Measurements from ENCODE around the gene BTBD9. TPM values are rescaled to one million over a fixed set of nuclear protein-coding genes. Genes with fewer than 3 reads are reported as not detected.
A peak's percentile ranks its signal among the peaks of the same experiment; 100 is the strongest.

Gene BTBD9
- total RNA-seq, 1 donor from 2014 or later, result 4.5 TPM

- DNase-seq (ENCODE audit: low read depth), result no peak
- TF ChIP-seq CTCF (IDR thresholded peaks at IDR 0.05; ENCODE audit: insufficient read depth, low read length, severe bottlenecking), result no peak
- no peaks in the 10 kb centered on the region for H3K27me3 ChIP-seq (ENCODE audit: control insufficient read depth, insufficient read depth, low read length)
- H3K4me3 ChIP-seq (ENCODE audit: low read depth, low read length), result no peak overlapping the region
- H3K36me3 ChIP-seq (ENCODE audit: control insufficient read depth, insufficient read depth, low read length), result no peaks in the 10 kb centered on the region
- peak; percentile 32 for FAIRE-seq
Measured at GRCh38 chr6:38345586-38345985, 294.1 kb downstream of the BTBD9 start.

DNA sequence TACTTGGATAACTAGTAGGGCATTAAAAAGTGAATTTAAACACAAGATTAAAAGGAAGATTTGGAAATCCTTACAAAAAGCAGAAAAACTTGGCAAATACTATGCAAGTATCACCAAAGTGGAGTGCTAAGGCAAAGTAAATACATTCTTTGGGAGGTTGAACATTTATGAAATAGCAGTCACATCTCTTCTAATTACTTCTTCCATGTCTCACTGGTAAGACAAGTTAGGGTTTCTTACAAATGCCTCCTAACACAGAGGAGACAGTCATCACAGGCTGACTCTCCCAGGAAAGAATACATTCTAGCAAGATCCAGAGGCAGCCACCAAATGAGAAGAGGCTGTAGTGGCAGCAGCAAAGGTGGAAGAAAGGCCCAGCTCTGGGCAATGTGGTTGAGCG is 298.2 kb downstream of the BTBD9 start:
- FAIRE-seq, result no peak
- Histone ChIP-seq H3K36me3 (ENCODE audit: control insufficient read depth, insufficient read depth, low read length) (no peaks in the 10 kb centered on the region), H3K4me3 (ENCODE audit: low read depth, low read length) (no peak overlapping the region), H3K27me3 (ENCODE audit: control insufficient read depth, insufficient read depth, low read length) (no peaks in the 10 kb centered on the region)
- no peak for TF ChIP-seq CTCF (IDR thresholded peaks at IDR 0.05; ENCODE audit: insufficient read depth, low read length, severe bottlenecking)
- DNase-seq (ENCODE audit: low read depth), result no peak

DNA sequence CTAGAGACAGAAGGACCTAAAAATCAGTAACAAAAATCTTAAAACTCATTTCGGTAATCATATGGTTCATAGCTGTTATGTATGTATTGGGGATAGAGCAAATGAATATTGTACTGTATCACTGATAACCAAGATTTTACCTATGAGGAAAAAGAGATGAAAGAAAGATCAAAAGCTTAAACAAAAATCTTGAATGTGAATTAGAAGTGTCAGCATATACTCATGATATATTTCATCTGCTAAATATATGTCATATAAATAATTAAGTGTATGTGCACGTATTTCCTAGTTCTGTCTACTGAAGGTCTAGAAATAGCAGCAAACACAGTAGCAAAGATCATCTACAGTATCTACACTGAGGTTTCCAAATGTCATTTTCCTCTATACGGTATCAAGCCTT is 299.8 kb downstream of the BTBD9 start:
- FAIRE-seq (no peak), DNase-seq (ENCODE audit: low read depth) (no peak)
- Histone ChIP-seq H3K27me3 (ENCODE audit: control insufficient read depth, insufficient read depth, low read length) (no peaks in the 10 kb centered on the region), H3K4me3 (ENCODE audit: low read depth, low read length) (no peak overlapping the region), H3K36me3 (ENCODE audit: control insufficient read depth, insufficient read depth, low read length) (no peaks in the 10 kb centered on the region)
- no peak for TF ChIP-seq CTCF (IDR thresholded peaks at IDR 0.05; ENCODE audit: insufficient read depth, low read length, severe bottlenecking)

GRCh38 chr6:38337819-38338465 is 301.8 kb downstream of the BTBD9 start:
- Histone ChIP-seq H3K36me3 (ENCODE audit: control insufficient read depth, insufficient read depth, low read length) (no peaks in the 10 kb centered on the region), H3K4me3 (ENCODE audit: low read depth, low read length) (no peak overlapping the region), H3K27me3 (ENCODE audit: control insufficient read depth, insufficient read depth, low read length) (no peaks in the 10 kb centered on the region)
- DNase-seq (ENCODE audit: low read depth), result peak; percentile 75
- TF ChIP-seq CTCF (IDR thresholded peaks at IDR 0.05; ENCODE audit: insufficient read depth, low read length, severe bottlenecking), result peak; percentile 12
- FAIRE-seq, result peak; percentile 64

DNA sequence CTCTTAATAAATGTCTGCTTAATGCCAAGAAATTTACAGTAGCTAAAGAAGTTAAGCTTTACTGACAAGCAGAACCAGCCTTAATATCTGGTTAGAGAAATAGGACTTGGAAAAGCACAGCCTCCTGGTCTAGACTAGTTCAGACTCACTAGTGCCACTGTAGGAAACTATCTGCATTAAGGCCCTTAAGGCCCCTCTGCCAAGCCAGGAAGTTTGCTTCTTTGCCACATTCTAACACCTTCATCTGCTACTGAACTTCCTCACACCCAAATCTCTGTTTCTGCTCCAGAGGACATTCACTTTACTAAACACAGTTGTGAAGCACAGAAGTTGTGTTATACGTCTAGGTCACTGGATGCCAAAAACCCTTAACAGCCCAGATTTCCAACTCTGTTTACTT is 302.8 kb downstream of the BTBD9 start:
- Histone ChIP-seq H3K36me3 (ENCODE audit: control insufficient read depth, insufficient read depth, low read length) (no peaks in the 10 kb centered on the region), H3K27me3 (ENCODE audit: control insufficient read depth, insufficient read depth, low read length) (no peaks in the 10 kb centered on the region), H3K4me3 (ENCODE audit: low read depth, low read length) (no peak overlapping the region)
- no peak for TF ChIP-seq CTCF (IDR thresholded peaks at IDR 0.05; ENCODE audit: insufficient read depth, low read length, severe bottlenecking)
- DNase-seq (ENCODE audit: low read depth) (no peak), FAIRE-seq (no peak)

- Histone ChIP-seq H3K27me3 (ENCODE audit: control insufficient read depth, insufficient read depth, low read length) (no peaks in the 10 kb centered on the region), H3K4me3 (ENCODE audit: low read depth, low read length) (no peak overlapping the region), H3K36me3 (ENCODE audit: control insufficient read depth, insufficient read depth, low read length) (no peaks in the 10 kb centered on the region)
- DNase-seq (ENCODE audit: low read depth) (no peak), FAIRE-seq (no peak)
- TF ChIP-seq CTCF (IDR thresholded peaks at IDR 0.05; ENCODE audit: insufficient read depth, low read length, severe bottlenecking), result no peak
Measured at GRCh38 chr6:38326837-38327236, 312.9 kb downstream of the BTBD9 start.

Measured in bronchial epithelial cell (primary cell).